NCI-H226 (cell line): Measurements from ENCODE around the gene ASCL3.
A peak's percentile ranks its signal among the peaks of the same experiment; 100 is the strongest.
"Not testable (repeated sequence)": the region's sequence is repeated elsewhere in the genome, so short reads cannot be mapped to it uniquely, and the experiment has no call there.

Experiments
- DNase-seq: peaks from one replicate; pipeline ENCODE4 v3.0.0-alpha.2; 2015

ASCL3 gene

DNA sequence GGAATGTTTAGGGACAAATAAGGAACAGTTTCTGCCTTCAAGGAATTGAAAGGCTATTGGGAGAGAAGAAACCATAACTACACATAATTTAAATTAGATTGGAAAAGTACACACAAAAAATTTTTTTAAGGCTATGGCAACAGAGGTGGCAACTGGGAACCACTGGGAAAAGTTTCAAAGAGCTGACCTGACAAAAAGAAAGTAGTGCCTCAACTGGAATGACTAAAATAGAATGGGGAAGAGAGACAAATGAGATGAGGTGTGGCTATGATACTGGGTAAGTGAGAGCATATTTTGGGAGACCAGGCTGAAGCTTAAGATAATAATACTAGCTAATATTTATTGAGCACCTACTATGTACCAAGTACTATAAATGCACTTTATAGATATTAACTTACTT lies 34.7 kb downstream of the ASCL3 start:
- DNase-seq: no peak

DNA sequence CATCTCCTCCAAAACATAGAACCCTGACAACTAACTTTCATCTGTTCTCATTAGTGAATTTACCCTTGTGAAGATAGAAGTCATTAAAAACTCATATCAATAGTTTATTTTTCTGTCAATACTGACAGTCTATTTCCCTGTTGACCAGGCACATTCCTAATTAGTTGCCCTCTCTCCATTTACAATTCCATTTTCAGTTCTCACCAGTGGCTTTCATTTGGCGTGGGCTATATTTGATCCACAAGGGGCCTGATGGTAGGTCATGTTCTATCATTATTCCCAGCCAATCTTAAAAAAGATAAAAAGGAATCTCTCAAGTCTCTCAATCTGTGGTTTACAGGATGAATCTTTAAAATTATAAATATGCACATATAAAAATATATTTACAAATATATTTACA lies 35.7 kb downstream of the ASCL3 start:
- DNase-seq: no peak

- peak; percentile 70 for DNase-seq
Observed at GRCh38 chr11:8905528-8906165, 37.2 kb downstream of the ASCL3 start.

DNA sequence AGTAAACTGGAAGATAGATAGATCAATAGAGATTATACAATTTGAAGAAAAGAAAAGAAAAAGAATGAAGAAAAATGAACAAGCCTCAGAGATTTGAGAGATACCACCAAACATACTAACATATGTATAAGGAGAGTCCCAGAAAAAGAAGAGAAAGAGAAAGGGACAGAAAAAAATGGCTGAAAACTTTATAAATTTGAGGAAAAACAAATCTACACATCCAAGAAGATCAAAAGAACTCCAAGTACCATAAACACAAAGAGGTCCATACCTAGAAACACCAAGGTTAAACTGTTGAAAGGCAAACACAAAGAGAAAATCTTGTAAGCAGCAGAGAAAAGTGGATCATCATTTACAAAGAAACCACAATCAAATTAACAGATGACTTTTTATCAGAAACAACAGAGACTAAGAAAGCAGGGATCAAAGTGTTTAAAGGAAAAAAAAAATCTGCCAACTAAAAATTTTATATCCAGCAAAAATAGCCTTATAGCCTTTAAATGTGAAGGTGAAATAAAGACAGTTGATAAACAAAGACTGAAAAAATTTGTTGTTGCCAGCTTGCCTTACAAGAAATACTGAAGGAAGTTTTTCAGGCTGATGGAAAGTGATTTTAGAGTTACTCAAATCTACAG lies 43.6 kb downstream of the ASCL3 start:
- no peak for DNase-seq

DNA sequence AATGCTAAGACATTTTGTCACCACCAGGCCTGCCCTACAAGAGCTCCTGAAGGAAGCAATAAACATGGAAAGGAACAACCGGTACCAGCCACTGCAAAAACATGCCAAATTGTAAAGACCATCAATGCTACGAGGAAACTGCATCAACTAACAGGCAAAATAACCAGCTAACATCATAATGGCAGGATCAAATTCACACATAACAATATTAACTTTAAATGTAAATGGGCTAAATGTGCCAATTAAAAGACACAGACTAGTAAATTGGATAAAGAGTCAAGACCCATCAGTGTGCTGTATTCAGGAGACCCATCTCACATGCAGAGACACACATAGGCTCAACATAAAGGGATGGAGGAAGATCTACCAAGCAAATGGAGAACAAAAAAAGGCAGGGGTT lies 51.6 kb downstream of the ASCL3 start:
- not testable (repeated sequence) for DNase-seq
